Measurements from ENCODE around the gene GOLPH3. TPM values are rescaled to one million over a fixed set of nuclear protein-coding genes. Genes with fewer than 3 reads are reported as not detected.

The GOLPH3 gene
- total RNA-seq, 1 donor from 2014 or later = 64.6 TPM

DNA sequence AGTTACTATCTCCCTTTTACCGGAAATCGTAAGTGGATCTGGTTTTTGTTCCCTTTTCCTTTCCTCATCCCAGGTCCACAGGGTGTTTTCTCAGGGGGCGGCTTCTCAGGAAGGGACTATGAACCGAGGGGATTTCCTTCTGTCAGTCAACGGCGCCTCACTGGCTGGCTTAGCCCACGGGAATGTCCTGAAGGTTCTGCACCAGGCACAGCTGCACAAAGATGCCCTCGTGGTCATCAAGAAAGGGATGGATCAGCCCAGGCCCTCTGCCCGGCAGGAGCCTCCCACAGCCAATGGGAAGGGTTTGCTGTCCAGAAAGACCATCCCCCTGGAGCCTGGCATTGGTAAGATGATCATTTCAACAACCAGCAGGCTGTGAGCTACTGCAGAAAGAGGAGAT, 75.8 kb downstream of the GOLPH3 start:
- TF ChIP-seq, protein P1, sequence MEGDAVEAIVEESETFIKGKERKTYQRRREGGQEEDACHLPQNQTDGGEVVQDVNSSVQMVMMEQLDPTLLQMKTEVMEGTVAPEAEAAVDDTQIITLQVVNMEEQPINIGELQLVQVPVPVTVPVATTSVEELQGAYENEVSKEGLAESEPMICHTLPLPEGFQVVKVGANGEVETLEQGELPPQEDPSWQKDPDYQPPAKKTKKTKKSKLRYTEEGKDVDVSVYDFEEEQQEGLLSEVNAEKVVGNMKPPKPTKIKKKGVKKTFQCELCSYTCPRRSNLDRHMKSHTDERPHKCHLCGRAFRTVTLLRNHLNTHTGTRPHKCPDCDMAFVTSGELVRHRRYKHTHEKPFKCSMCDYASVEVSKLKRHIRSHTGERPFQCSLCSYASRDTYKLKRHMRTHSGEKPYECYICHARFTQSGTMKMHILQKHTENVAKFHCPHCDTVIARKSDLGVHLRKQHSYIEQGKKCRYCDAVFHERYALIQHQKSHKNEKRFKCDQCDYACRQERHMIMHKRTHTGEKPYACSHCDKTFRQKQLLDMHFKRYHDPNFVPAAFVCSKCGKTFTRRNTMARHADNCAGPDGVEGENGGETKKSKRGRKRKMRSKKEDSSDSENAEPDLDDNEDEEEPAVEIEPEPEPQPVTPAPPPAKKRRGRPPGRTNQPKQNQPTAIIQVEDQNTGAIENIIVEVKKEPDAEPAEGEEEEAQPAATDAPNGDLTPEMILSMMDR (IDR thresholded peaks at IDR 0.05; ENCODE audit: insufficient read depth, low read length, poor library complexity, severe bottlenecking) = no peak
- no peak for DNase-seq (ENCODE audit: low read depth)

DNA sequence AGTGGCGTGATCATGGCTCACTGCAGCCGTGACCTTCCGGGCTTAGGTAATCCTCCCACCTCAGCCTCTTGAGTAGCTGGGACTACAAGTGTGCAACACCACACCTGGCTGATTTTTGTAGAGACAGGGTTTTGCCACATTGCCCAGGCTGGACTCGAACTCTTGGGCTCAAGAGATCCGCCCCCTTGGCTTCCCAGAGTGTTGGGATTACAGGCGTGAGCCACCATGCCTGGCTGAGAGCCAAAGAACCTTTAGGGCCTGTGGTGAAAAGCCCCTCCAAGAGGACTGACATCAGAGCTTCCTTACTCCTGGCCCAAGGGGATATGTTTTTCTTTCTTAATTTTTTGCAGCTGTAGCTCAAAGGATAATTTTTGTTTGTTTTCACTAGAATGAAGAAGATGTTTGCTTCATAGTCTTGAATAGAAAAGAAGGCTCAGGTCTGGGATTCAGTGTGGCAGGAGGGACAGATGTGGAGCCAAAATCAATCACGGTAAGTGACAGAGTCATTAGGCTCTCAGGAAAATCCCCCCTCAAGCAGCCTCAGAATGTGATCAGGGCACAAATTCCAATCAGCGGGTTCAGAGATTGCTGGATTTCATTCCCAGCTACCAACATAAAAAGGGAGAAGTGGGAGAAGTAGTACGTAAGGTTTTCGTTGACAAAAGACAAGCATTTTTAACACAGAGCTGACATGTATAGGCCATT, 77.1 kb downstream of the GOLPH3 start:
- Histone ChIP-seq H3K4me3 (ENCODE audit: low read depth, low read length) (no peak overlapping the region), H3K27me3 (ENCODE audit: control insufficient read depth, insufficient read depth, low read length) (no peaks in the 10 kb centered on the region), H3K36me3 (ENCODE audit: control insufficient read depth, insufficient read depth, low read length) (peaks cover 3% of the 10 kb centered on the region)
- TF ChIP-seq, protein P1 (IDR thresholded peaks at IDR 0.05; ENCODE audit: insufficient read depth, low read length, poor library complexity, severe bottlenecking) = no peak
- DNase-seq (ENCODE audit: low read depth) = no peak

More for the DNA sequence above, 75.8 kb downstream of the GOLPH3 start:
- peaks cover 1% of the 10 kb centered on the region for H3K36me3 ChIP-seq (ENCODE audit: control insufficient read depth, insufficient read depth, low read length)
- no peak overlapping the region for H3K4me3 ChIP-seq (ENCODE audit: low read depth, low read length)
- no peaks in the 10 kb centered on the region for H3K27me3 ChIP-seq (ENCODE audit: control insufficient read depth, insufficient read depth, low read length)

DNA sequence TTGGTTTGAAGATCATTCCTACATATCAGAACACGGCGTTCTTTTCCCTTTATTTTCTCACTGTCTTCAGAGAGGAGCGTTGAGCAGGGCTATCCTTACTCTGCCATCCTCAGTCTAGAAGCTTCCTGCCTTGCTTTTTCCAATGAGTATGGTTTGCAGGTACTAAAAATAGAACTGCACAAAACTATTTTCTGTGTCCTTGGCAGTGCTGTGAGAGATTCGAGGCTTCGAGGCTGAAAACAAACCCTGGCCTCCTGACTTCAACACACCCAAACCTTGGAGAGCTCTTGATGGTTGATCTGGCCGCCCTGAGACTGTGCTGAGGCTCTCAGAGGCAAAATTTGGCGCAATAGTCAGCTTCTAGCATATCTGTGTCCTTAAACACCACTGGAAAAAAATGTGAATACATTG, 78.9 kb downstream of the GOLPH3 start:
- no peak for DNase-seq (ENCODE audit: low read depth)
- peaks cover 3% of the 10 kb centered on the region for H3K36me3 ChIP-seq (ENCODE audit: control insufficient read depth, insufficient read depth, low read length)
- TF ChIP-seq, protein P1 (IDR thresholded peaks at IDR 0.05; ENCODE audit: insufficient read depth, low read length, poor library complexity, severe bottlenecking) = no peak
- no peak overlapping the region for H3K4me3 ChIP-seq (ENCODE audit: low read depth, low read length)
- no peaks in the 10 kb centered on the region for H3K27me3 ChIP-seq (ENCODE audit: control insufficient read depth, insufficient read depth, low read length)

DNA sequence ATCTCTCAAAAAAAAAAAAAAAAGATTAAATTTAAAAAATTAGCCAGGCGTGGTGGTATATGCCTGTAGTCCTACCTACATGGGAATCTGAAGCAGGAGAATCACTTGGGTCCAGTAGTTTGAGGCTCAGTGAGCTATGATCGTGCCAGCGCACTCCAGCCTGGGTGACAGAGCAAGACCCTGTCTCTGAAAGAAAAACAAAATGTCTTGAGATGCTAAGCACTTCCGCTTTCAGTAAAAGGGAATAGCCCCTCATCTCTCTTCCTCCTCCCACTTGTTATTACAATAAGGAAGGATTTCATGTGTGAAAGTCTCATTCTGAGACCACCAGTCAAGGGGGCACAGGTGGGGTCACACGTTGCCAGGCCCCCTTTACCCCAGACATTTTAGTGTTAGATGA, 79.4 kb downstream of the GOLPH3 start:
- DNase-seq (ENCODE audit: low read depth) = no peak
- TF ChIP-seq, protein P1 (IDR thresholded peaks at IDR 0.05; ENCODE audit: insufficient read depth, low read length, poor library complexity, severe bottlenecking) = no peak
- Histone ChIP-seq H3K27me3 (ENCODE audit: control insufficient read depth, insufficient read depth, low read length) (no peaks in the 10 kb centered on the region), H3K4me3 (ENCODE audit: low read depth, low read length) (no peak overlapping the region), H3K36me3 (ENCODE audit: control insufficient read depth, insufficient read depth, low read length) (peaks cover 2% of the 10 kb centered on the region)

DNA sequence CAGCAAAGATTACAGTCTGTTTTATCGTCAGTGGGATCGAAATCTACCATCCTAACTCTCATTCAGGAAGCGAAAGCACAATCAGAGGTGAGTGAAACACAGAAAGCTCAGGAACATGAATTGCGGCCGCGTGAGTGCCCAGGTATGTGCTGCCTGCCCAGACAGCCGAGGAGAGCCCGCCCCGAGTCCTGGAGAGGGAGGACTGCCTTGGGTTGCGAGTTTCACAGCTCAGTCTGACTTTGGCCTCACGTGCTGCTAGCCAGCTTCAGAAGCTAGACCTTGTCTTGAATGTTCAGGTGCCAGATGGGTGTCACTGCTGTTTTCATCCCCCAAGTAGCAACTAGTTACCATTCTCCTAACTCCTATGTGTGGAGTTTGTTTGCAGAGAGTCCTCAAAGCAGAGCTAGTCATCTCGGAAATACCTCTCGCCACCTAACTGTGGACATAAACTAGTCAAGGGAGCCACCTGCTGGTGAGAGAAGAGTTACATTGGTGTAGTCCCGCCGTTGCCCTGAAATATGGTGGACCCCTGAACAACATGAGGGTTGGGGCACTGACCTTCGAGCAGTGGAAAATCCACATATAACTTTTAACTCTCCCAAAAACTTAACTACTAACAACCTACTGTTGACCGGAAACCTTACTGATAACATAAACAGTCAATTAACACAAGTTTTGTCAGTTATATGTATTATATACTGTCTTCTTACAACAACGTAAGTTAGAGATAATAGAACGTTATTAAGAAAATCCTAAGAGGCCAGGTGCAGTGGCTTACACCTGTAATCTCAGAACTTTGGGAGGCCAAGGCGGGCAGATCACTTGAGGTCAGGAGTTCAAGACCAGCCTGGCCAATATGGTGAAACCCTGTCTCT, 80.9 kb downstream of the GOLPH3 start:
- Histone ChIP-seq H3K36me3 (ENCODE audit: control insufficient read depth, insufficient read depth, low read length) (peaks cover 2% of the 10 kb centered on the region), H3K4me3 (ENCODE audit: low read depth, low read length) (no peak overlapping the region), H3K27me3 (ENCODE audit: control insufficient read depth, insufficient read depth, low read length) (no peaks in the 10 kb centered on the region)
- peak; percentile 31 for DNase-seq (ENCODE audit: low read depth)
- TF ChIP-seq, protein P1 (IDR thresholded peaks at IDR 0.05; ENCODE audit: insufficient read depth, low read length, poor library complexity, severe bottlenecking) = peak; percentile 69
